NCI-H2227 (cell line): ENCODE data around the gene LRRC71.

Source experiments
- DNase-seq: peaks from one replicate; lab custom pipeline; 2025; ENCODE audit not compliant: unreplicated experiment; lab: John Stamatoyannopoulos, UW

LRRC71 gene

DNA sequence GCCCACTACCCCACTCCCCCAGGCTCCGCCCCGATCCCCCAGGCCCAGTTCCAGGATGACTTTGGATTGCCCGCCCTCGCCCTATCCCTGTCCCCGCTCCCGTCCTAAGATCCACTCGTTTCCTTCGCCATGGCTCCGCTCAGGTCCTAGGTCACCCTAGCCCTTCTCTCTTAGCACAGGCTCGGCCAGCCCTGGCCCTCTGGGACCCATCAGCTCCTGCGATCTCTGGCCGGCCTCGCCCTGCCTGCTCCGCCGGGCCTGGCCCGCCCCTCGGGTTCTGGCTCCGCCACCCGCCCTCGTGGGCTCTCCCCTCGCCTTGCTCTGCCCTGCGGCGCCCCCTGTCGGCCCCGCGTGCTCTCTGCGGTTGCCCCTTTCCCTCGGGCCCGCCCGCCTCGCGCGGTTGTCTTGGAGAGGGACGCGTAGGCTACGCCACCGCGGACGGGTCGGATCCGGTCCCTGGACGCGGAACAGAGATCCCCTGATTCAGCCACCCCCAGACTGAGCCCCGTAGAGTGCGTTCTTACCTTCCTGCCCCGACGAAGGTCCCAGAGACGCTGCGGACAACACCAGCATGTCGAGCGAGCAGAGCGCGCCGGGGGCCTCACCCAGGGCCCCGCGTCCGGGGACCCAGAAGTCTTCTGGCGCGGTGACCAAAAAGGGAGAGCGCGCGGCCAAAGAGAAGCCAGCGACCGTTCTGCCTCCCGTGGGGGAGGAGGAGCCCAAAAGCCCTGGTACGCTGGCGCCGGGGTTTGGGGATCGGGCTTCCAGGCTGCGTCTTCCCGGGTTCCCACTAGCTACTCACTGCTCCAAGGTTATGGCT, at the start of gene LRRC71:
Gene LRRC71, plus strand, starts transcription at position 400 of the 820 bp plus-strand sequence. Its CDS starts 172 bp downstream, at position 572.
- no peak for DNase-seq

DNA sequence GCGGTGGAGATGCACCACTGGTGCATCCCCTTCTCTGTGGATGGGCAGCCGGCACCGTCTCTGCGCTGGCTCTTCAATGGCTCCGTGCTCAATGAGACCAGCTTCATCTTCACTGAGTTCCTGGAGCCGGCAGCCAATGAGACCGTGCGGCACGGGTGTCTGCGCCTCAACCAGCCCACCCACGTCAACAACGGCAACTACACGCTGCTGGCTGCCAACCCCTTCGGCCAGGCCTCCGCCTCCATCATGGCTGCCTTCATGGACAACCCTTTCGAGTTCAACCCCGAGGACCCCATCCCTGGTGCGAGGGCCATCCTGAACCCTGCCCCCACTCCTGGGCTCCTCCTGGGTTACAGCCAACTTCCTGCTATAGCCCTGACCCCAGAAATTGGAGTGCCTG, 46.8 kb upstream of the LRRC71 start:
- no peak for DNase-seq

DNA sequence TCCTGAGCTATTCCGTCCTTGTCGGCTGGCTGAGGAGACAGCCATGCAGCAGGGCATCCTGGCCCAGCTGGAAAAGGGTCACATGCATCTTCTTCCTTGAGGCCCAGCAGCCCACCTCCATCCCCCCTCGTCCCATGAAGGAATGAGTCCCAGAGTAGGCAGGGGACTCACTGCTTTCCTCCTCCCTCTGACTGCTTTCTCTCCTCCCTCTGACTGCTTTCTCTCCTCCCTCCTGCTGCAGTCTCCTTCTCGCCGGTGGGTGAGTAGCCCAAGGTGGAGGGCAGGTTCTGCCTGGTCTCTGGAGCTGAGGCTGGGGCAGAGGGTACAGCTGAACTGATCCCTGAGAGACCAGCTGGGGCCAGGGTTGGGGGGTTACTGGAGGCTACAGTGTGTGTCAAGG, 46.3 kb upstream of the LRRC71 start:
- DNase-seq, result no peak

DNA sequence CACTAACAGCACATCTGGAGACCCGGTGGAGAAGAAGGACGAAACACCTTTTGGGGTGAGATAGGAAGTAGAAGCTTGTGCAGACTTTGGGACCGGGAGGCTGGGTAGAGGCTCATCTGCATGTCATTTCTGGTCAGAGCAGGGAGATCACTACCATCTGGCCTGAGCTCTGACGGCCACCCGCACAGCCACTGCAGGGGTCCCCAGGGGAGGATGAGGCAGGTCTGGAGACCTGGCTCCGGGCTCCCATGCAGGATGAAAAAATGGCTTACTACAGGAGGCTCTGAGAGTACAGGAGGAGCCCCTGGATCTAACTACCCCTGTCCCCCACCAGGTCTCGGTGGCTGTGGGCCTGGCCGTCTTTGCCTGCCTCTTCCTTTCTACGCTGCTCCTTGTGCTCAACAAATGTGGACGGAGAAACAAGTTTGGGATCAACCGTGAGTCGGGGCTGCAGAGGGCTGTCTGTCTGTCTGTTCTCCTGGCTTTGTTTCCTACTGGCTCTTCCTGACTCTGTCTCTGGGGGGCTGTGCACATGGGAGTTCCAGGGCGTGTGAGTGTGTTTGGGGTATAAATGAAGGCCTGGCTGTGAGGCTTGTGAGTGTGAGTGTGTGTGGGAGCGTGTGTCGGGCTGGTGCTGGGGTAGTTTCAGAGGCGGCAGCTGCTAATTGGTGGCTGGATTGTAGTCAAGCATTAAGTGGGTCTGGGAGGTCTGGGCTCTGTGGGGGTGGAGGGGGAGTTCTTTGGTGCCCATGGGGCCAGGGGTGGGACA, 45.7 kb upstream of the LRRC71 start:
- peak; percentile 22 for DNase-seq

DNA sequence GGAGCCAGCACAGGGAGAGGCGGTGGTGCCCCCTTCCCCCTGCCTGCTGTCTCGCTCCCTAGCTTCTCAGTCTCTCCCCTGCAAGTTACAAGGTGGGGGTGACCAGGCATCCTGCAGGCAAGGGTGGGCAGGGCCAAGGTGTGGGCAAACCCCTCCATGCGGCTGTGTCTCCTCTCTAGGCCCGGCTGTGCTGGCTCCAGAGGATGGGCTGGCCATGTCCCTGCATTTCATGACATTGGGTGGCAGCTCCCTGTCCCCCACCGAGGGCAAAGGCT, 45.2 kb upstream of the LRRC71 start:
- DNase-seq, result no peak

DNA sequence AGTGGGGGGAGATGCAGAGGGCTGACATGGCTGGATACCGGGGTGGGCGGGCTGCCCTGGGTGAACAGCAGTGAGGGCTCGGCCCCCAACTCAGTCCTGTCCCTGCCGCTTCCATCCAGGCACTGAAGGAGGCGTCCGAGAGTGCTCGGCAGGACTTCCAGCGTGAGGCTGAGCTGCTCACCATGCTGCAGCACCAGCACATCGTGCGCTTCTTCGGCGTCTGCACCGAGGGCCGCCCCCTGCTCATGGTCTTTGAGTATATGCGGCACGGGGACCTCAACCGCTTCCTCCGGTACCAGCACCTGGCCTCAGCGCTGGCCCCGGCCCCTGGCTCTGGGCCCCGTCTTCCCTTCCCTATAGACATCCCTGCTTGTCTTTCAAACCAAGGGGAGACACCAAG, 44.2 kb upstream of the LRRC71 start:
- no peak for DNase-seq

DNA sequence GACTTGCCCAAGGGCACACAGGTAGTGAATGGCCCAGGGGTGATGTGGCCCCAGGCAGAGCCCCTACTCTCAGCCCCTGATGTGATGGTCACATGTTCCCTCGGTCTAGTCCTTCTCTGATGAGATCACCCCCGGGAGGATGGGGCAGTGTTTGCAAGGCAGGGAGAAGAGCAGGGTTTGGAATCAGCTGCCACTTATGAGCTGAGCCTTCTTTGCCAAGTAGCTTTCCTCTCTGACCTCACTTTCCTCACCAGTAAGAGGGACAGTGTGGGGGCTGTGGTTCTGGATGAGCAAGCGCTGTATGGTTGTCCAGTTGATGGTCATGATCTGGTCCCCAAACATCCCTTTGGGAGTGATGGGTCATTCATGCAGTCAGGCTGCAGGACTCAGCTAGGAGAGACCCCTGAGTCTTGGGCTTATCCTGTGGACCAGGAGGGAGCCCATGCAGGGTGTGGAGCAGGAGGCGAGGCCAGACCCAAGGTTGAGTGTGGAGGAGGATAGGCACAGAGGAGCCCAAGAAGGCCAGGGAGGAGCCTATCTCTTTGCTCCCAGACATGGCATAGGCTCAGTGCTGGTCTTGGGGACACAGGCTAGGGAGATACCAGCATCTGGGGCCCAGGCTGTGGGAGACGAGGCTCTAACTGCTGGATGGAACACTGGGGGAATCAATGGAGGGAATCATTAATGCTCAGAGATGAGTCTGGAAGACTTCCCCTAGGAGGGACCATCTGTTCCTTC, 42.8 kb upstream of the LRRC71 start:
- no peak for DNase-seq

DNA sequence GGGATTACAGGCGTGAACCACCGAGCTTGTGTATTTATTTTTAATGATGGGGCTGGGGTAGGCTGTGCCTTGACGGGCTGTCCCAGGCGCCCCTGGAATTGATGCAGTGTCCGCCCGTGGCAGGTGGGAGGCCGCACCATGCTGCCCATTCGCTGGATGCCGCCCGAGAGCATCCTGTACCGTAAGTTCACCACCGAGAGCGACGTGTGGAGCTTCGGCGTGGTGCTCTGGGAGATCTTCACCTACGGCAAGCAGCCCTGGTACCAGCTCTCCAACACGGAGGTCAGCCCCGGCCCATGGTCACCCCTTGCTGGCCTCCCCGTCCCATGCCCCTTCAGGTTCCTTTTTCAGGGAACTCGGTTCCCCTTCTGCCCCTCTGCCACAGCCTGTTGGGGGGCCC, 40.6 kb upstream of the LRRC71 start:
- DNase-seq, result no peak

DNA sequence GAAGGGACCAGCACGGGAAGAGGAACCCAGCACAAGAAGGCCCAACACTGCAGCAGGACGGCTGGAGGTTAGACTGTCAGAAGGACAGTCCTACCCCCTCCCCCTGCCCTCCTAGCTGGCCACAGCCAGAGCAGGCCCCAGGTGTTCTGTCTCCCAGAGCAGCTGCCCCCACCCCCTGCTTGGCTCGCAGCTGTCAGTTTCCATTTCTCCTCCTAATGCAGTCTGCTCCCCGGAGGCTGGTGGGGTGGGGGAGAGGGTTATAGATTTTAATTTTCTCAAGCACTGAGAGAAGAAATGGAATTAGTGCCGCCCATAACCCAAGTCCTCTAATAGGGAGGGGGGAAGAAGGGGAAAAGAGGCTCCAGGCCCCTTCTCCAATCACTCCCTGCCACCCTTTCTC, 40.0 kb upstream of the LRRC71 start:
- DNase-seq, result no peak

DNA sequence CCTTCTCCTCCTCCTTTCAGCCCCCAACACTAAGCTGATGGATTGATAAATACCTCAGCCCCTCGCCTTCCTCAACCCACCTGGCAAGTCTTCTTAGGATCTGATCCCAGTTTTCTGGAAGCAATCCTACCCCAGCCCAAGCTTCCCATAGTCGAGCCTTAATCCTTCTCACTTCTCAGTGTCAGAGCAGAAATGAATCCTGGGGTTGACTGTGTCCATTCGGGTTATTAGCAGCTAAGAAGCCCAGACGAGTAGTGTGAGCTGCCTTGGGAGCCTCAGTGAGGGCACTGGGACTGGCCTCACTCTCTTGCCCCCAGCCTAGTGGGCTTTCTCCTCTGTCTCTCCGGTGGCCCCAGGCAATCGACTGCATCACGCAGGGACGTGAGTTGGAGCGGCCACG, 39.3 kb upstream of the LRRC71 start:
- DNase-seq, result no peak

DNA sequence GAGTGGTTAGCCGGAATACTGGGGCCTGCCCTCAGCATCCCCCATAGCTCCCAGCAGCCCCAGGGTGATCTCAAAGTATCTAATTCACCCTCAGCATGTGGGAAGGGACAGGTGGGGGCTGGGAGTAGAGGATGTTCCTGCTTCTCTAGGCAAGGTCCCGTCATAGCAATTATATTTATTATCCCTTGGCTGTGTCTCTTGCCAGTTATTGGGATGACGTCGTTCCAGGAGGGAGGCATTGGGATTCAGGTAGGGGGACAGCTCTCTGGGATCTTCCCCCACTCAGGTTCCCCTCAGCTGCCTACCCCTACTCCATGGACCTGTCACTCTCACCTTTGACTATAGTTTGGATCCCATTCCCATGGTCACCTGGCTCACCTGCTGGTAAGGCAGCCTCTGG, 38.8 kb upstream of the LRRC71 start:
- peak; percentile 33 for DNase-seq

DNA sequence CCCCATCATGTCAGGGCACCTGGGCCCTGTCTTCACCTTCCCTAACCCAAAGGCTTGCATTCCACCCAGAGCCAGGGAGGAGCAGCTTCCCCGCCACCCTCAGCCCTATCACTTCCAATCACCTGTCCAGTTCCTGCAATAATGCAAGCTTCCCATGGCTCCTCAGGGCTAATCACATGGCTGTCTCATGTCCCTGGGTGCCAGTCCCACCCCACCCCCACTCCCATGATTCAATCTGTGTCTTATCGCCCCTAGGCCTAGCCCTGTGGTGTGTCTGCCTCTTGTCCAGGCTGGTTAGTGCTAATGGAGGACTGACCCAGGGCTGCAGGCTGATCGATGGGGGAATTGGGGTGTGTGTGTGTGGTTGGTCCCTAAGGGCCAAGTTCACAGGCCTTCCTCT, 37.9 kb upstream of the LRRC71 start:
- no peak for DNase-seq

DNA sequence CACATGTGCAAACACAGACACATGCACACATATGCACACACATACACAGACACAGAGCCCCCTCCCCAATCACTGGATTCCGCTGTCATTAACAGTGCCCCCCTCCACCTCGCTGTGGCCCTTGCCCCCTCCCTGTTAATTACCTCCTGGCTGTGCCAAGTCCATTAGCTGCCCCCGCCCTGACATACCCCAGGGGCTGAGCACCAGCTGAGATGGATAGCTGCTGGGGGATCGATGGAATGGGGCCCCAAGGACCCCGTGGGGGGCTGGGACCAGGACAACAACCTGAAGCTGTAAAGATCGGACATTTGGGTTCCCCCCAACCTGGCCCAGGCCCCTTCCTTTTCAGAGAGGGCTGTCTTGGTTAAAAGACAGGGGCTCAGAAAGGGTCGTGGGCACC, 36.5 kb upstream of the LRRC71 start:
- DNase-seq, result no peak

DNA sequence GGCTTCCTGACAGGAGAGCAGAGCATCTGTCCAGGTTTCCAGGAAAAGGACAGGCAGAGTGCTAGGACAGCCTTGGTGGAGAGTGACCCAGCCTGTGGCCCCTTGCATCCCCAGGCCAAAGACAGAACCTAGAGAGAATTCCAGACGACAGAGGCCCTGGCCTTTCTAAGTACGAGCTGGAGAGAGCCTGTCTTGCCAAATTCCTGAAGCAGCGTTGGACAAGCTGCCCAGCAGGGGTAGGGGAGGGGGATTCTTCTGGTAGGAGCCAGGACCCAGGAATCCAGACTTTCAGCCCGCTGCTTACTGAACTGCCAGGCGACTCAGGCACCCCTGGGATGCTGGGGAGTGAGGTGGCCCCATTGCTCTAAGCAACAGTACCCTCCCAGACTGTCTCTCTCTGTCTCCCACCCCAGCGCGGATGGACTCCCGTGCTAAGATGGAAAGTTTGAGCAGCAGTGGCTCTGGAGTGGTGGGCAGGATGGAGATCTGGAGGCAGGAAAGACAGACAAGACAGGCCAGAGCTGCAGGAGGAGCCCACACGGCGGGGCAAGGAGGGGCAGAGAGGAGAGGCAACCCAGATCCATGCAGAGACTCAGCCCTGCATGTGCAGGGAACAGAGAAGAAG, 35.8 kb upstream of the LRRC71 start:
- no peak for DNase-seq

DNA sequence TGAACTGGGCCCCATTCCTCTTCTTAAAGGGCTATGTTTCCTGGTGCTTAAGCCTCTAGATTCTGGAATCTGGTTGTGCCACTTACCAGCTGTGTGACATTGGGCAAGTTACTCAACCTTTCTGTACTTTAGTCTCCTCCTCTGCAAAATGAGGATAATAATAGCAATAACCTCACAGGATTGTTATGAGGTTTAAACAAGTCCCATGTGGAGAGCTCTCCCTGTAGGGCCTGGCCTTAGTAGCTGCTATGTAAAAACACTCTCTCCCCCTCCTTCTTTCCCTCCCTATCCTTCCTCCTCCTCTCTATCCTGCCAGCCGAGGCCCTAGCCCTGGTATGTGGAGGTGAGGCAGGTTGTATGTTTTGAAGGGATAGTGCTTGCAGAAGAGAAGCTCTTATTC, 35.1 kb upstream of the LRRC71 start:
- DNase-seq, result no peak

DNA sequence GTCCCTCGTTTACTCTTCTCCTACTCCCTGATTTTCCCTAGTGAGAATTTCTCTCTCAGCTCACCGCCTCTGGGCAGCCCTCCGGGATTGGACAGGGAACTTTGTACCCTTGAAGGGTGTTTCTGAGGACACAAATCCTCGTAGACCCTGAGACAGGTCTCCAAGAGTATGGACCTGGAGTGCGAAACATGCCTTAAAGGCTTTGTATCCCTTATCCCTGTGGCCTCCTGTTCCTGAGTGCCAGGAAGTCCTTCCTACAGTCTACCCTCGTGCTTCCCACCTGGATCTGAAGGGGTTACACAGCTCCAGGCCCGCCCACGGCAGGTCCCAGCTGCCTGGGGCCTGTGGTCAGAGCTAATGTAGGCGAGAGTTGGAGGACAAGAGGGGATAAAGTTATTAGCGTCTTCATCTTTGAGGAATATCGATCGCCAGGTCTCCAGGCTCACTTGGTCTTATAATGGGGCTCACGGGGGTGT, 34.5 kb upstream of the LRRC71 start:
- no peak for DNase-seq

DNA sequence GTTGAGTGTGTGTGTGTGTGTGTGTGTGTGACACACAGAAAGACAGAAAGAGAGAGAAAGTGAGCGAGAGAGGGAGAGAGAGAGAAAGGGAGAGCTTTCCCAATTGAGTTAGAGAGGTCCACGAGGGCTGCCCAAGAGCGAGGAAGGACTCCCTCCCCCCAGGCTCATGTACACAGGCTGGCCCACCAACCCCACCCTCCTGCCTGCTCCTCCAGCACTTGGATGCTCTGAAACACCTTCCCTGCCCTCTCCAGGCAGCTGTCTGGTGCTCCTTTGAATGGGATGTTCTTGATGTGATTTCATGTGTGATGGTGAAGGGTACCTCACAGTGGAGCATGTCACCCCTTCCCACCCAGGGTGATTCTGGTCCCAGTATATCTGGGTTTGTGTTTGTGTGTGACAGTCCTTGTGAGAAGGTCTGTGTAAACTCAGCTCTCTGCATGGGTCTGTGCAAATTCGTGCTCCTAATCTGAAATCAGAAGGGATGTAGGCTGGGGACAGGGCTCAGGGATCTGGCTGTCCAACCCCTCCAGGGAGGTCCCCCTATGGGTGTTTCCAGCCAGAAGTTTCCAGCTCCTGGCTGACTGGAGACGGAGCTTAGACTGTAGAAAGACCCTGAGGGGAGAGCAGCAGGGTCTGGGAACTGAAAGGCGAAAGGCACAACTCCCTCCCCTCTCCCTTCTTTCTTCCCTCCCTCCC, 33.7 kb upstream of the LRRC71 start:
- DNase-seq, result peak; percentile 28

DNA sequence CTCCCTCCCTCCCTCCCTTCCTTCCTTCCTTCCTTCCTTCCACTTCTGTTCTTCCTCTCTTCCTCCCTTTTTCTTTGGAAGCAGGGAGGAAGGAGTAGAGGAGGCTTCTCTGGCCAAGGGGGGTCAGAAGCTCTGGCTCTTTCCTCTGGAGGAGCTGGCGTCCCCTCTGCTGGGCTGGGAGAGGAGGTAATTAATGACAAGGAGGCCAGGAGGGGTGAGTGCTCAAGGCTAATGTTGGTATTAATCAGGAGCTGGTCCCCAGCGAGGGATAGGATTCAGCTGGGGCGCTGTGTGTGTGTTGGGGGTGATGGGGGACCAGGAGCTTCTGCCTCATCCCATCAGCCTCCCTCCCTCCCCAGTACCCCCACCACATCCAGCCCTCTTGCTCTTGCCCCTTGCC, 33.1 kb upstream of the LRRC71 start:
- peak; percentile 63 for DNase-seq

DNA sequence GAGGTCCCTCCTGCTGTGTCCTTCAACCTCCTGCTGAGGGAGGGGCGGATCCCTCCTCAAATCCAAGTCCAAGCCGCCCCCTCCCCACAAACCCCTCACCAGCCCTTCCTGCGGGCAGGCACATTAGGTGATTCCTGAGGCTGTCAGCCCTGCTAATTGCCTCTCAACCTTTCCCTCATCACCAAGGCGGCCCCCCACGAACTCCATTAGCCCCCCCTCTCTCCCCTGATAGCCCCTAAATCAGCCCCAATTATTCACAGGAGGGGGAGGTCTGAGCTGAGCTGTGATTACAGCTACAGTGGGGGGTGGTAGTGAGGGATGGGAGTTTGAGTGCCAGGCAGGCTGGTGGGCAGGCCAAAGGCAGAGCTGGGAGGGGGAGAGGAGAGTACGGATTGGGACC, 32.7 kb upstream of the LRRC71 start:
- DNase-seq, result peak; percentile 66

DNA sequence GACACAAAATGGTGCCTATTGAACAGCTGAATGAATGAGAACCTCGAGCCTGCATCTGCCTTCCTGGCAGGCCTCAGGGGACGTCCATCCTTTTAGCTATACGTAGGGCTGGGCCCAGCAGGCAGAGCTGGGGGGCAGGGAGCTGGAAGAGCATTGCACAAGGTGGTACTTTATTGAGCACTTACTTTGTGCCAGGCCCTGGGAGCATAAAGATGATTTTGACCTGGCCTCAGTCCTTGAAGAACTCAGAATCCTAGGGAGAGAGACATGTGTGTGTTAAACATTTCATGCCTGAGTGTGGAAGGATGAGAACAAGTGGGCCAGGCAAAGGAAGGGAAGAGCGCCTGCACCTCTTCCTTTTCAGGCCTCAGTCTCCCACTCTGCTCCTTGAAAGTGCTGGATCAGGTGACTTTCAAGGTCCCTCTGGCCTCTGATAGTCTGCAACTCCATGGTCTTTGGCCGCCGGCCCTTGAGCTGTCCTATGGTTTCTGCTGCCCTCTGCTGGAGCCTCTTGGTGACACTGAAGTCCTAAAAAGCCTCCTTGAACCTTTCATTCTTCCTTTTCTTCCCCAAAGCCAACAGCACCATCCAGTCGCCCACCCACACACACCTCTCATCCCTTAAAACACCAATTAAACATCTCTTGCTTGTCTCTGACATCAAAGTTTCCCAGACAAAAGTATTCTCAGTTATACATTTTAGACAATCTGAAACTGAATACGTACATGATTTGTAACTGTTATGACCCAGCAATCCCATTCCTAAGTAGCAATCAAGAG, 30.4 kb upstream of the LRRC71 start:
- DNase-seq, result peak; percentile 87
